ENCODE results near the gene KIF17.

The KIF17 gene

DNA sequence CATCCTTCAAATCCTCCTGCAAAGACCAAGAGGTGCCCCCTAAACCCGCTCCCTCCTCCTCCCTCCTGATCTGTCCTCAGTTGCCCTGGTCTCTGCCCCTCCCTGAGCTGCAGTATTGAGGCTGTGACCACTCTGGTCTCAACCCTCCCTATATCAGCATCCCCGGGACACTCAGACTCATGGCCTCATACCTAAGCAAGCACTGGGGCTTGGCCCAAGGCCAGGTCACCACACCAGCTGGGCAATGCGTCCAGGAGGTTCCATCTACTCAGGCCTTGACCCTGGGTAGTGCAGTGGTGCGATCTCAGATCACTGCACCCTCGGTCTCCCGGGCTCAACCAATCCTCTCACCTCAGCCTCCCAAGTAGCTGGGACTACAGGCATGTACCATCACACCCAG, 9.8 kb downstream of the KIF17 start:
- no peak overlapping the region for H3K4me3 ChIP-seq (ENCODE audit: low read depth, low read length)
- TF ChIP-seq, protein P1, sequence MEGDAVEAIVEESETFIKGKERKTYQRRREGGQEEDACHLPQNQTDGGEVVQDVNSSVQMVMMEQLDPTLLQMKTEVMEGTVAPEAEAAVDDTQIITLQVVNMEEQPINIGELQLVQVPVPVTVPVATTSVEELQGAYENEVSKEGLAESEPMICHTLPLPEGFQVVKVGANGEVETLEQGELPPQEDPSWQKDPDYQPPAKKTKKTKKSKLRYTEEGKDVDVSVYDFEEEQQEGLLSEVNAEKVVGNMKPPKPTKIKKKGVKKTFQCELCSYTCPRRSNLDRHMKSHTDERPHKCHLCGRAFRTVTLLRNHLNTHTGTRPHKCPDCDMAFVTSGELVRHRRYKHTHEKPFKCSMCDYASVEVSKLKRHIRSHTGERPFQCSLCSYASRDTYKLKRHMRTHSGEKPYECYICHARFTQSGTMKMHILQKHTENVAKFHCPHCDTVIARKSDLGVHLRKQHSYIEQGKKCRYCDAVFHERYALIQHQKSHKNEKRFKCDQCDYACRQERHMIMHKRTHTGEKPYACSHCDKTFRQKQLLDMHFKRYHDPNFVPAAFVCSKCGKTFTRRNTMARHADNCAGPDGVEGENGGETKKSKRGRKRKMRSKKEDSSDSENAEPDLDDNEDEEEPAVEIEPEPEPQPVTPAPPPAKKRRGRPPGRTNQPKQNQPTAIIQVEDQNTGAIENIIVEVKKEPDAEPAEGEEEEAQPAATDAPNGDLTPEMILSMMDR (IDR thresholded peaks at IDR 0.05; ENCODE audit: low read depth, low read length) = no peak

DNA sequence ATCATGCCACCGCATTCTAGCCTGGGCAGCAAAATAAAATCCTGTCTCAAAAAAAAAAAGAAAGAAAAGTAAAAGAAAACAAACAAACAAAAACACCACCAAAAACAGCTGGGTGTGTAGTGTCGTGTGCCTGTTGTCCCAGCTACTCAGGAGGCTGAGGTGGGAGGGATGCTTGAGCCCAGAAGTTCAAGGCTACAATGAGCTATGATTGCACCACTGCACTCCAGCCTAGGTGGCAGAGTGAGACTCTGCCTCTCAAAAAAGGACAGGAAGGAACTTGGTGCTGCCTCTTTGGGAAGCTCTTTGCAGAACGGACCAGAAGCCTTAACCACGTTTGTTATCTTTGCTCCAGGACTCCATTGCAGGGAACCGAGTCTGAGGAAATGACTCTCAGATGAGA, 11.0 kb downstream of the KIF17 start:
- TF ChIP-seq, protein P1 (IDR thresholded peaks at IDR 0.05; ENCODE audit: low read depth, low read length) = no peak
- no peak overlapping the region for H3K4me3 ChIP-seq (ENCODE audit: low read depth, low read length)

DNA sequence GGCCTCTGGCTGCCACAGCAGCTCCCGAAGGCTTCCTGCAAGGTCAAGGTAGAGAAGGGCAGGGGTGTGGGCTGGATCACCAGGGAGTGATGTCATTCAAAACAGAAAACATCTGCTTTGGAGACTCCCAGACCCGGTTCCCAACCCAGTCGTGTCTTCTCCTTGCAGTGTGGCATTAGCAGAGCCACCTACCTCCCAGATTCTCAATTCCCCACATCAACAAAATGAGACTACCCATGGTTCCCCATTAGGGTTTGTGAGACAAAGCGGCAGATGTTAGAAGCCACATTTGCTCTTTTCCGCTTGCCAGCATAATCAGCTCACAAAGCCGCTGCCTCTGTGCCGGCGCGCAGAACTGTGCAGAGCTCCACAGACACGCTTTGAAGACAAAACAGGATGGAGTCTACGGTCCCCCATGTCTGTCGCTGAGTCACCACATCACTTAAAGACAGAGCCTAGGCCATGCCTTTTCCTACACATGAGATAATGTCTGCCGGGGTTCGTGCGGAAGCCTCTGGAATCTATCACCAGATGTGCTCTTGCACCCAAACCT, 12.5 kb downstream of the KIF17 start:
- H3K4me3 ChIP-seq (ENCODE audit: low read depth, low read length) = no peak overlapping the region
- TF ChIP-seq, protein P1 (IDR thresholded peaks at IDR 0.05; ENCODE audit: low read depth, low read length) = no peak

DNA sequence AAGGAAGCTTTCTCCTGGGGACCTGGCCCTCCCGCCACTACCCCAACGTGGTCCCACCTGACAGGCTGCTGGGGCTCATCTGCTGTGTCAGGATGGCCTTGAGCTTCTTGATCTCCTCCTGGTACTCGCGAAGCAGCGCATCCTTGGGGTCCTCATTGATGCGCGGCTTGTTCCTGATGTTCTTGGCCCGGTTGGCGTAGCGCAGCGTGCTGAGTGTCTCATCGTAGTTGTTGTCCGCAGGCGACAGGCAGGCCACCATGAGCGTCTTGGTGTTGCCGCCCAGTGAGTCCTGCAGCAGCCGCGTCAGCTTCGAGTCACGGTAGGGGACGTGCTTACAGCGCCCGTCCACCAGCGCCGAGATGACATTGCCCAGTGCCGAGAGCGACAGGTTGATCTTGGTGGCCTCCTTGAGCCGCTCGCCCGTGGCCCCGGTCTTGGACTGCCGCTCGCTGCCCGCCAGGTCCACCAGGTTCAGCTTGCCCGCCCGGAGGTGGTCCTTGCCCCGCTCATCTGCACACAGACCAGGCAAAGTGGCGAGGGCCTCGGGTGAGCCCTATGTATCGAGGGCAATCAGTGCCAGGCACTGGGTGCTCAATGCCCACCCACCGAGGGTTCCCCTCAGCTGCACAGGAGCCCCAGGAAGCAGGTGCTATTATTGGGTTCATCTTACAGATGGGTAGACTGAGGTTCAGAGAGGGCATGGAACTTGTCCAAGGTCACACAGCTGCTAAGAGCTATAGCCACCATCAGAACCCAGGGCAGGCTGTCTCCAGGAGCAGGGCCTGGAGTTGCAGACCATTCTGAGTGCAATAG, 13.2 kb downstream of the KIF17 start:
- TF ChIP-seq, protein P1 (IDR thresholded peaks at IDR 0.05; ENCODE audit: low read depth, low read length) = no peak
- H3K4me3 ChIP-seq (ENCODE audit: low read depth, low read length) = no peak overlapping the region

DNA sequence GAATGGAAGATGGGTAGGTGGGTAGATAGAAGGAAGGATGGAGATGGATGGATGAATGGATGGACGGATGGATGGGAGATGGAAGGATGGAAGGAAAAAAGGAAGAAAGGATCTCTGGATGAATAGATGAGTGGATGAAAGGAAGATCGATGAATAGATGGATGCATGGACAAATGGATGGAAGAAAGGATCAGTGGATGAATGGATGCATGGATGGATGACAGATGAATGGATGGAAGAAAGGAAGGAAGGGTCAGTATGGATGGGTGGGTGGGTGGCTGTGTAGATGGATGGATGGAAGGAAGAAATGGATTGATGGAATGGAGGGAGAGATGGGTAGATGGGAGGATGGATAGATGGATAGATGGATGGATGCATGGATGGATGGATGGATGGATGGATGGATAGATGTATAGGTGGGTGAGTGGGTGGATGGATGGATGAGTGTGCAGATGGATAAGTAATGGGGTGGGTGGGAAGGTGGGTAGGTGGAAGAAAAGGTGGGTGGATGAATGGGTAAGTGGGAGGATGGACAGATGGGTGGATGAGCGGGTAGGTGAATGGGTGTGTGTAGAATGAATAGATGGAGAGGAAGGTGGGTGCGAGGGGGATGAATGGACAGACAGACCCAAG, 14.6 kb downstream of the KIF17 start:
- TF ChIP-seq, protein P1 (IDR thresholded peaks at IDR 0.05; ENCODE audit: low read depth, low read length) = no peak
- H3K4me3 ChIP-seq (ENCODE audit: low read depth, low read length) = no peak overlapping the region

DNA sequence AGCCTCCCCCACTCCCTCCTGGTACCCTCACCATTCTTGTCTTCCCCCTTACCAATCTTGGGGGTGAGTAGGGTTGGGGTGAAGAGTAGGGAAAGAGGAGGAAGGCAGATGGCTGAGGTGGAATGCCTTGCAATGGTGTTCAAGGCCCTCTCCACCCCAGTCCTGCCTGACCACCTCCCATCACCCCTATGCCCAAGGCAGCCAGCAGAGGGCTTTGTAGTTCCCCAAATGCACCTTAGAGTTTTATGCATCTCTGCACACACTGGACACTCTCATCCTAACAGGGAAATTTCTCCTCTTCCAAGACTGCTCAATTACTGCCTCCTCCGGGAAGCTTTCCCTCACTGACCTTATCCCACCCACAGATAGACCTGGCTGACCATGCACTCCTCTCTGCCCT, 15.4 kb downstream of the KIF17 start:
- TF ChIP-seq, protein P1 (IDR thresholded peaks at IDR 0.05; ENCODE audit: low read depth, low read length) = peak; percentile 53
- H3K4me3 ChIP-seq (ENCODE audit: low read depth, low read length) = no peak overlapping the region

DNA sequence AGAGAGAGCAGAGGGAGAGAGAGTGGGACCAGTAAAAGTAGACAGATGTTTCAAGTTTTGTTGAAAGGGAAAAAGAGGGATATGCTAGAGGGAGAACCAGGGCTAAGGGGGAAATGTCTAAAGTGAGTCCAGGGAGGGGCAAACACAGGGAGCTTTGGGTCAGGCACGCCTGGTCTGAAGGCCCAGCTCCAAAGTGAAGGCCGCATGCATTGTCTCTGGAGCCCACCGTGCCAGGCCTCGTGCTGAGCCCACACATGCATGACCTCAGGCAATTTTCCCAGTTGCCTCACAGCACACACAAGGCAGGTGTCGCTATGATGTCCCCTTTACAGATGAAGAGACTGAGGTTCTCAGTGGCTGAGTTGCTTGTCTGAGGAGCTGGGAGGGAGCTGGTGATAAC, 16.0 kb downstream of the KIF17 start:
- H3K4me3 ChIP-seq (ENCODE audit: low read depth, low read length) = no peak overlapping the region
- TF ChIP-seq, protein P1 (IDR thresholded peaks at IDR 0.05; ENCODE audit: low read depth, low read length) = no peak
